Testis (tissue), 3 donors: ENCODE data around the gene FOXP4. TPM values are rescaled to one million over a fixed set of nuclear protein-coding genes. Genes with fewer than 3 reads are reported as not detected.
A peak's percentile ranks its signal among the peaks of the same experiment; 100 is the strongest.

Source experiments
- DNase-seq: peaks from one replicate; pipeline ENCODE4 v3.0.0-alpha.2; 2019
- H3K27ac ChIP-seq, 2 donors: fragments of 200-600 bp; sonication (generic); one replicate each; pipeline ENCODE4 v1.5.1; 2019
- H3K27me3 ChIP-seq: fragments of 200-600 bp; sonication (generic); one replicate; pipeline ENCODE4 v1.5.1; 2019
- H3K36me3 ChIP-seq: fragments of 200-600 bp; sonication (generic); one replicate; pipeline ENCODE4 v1.5.1; 2017; ENCODE audit warnings: low read depth; ENCODE audit errors: missing control alignments
- H3K4me1 ChIP-seq: fragments of 200-600 bp; sonication (generic); one replicate; pipeline ENCODE4 v1.5.1; 2019
- H3K4me3 ChIP-seq, 2 donors: fragments of 200-600 bp; sonication (generic); one replicate each; pipeline ENCODE4 v1.5.1; 2017 to 2019
- H3K9me3 ChIP-seq: fragments of 200-600 bp; sonication (generic); one replicate; pipeline ENCODE4 v1.5.1; 2017
- POLR2A ChIP-seq: fragments of 450-650 bp; IDR thresholded peaks from one replicate; pipeline ENCODE4 v1.6.1; 2017; ENCODE audit warnings: antibody characterized with exemption, mild to moderate bottlenecking, moderate library complexity
- WGBS, 2 donors: methylation state at CpG; one replicate each; pipeline ENCODE4 v1.1.5; 2018; 5-methylcytosine and 5-hydroxymethylcytosine counted together
- intact Hi-C: fragments of 100-400 bp; cut with DNase I; formaldehyde crosslinking; loops from one replicate; pipeline ENCODE4 v1.15.1; 2023; ENCODE audit warnings: low total_unique reads
- polyA plus RNA-seq: library from polyadenylated mRNA; stranded (reverse); fragments of 350-450 nt; fragmentation: Illumina TruSeq; extraction: RNeasy Lipid Tissue Mini Kit (QIAGEN cat#74804); gene quantifications from one replicate; pipeline ENCODE4 v1.2.3, GENCODE V29; 2014; ENCODE audit warnings: low read depth, low replicate concordance; ENCODE audit not compliant: insufficient read depth
- total RNA-seq, 2 donors: library from RNA; depleted of rRNA; stranded (reverse); fragments of >200 nt; gene quantifications; one replicate each; pipeline ENCODE4 v1.2.3, GENCODE V29; 2016
- TF ChIP-seq, protein P1 (sequence below), 3 experiments: fragments of 450-650 bp in 2 of 3; fragments of 200-600 bp in 1 of 3; sonication (generic) in 1 of 3; IDR thresholded peaks; one replicate each; pipeline ENCODE4 v1.5.1; 2016 to 2019; ENCODE audit warnings: antibody characterized with exemption in 3 of 3, mild to moderate bottlenecking in 2 of 3, moderate library complexity in 1 of 3

Gene FOXP4
- total and polyA plus RNA-seq, 3 donors from 2014 or later = 38.0 to 50.2 (median 39.7) TPM

- TF ChIP-seq, protein P1, sequence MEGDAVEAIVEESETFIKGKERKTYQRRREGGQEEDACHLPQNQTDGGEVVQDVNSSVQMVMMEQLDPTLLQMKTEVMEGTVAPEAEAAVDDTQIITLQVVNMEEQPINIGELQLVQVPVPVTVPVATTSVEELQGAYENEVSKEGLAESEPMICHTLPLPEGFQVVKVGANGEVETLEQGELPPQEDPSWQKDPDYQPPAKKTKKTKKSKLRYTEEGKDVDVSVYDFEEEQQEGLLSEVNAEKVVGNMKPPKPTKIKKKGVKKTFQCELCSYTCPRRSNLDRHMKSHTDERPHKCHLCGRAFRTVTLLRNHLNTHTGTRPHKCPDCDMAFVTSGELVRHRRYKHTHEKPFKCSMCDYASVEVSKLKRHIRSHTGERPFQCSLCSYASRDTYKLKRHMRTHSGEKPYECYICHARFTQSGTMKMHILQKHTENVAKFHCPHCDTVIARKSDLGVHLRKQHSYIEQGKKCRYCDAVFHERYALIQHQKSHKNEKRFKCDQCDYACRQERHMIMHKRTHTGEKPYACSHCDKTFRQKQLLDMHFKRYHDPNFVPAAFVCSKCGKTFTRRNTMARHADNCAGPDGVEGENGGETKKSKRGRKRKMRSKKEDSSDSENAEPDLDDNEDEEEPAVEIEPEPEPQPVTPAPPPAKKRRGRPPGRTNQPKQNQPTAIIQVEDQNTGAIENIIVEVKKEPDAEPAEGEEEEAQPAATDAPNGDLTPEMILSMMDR (IDR thresholded peaks at IDR 0.05) = peak in 1 of 3 experiments; percentile 1
- TF ChIP-seq POLR2A = no peak
- peak; percentile 84 for DNase-seq
- peak overlapping the region; percentile 1 to 47 for H3K4me3 ChIP-seq
- no peaks in the 10 kb centered on the region for H3K9me3 ChIP-seq
- no peaks in the 10 kb centered on the region for H3K27me3 ChIP-seq
- H3K36me3 ChIP-seq = no peaks in the 10 kb centered on the region
- H3K27ac ChIP-seq = peak overlapping the region; percentile 35 to 83
- H3K4me1 ChIP-seq = peaks cover 29% of the 10 kb centered on the region
- 2 to 3% methylated on average over 29 to 57 of the region's 57 CpGs for WGBS, 2 donors
- intact Hi-C loops = no loop called here
Observed at GRCh38 chr6:41505122-41506049, 40.8 kb upstream of the FOXP4 start.

- Histone ChIP-seq H3K36me3 (no peaks in the 10 kb centered on the region), H3K9me3 (no peaks in the 10 kb centered on the region), H3K4me3 (no peak overlapping the region), H3K27me3 (no peaks in the 10 kb centered on the region), H3K4me1 (peaks cover 20% of the 10 kb centered on the region), H3K27ac (no peak overlapping the region)
- intact Hi-C loops = no loop called here
- TF ChIP-seq POLR2A = no peak
- TF ChIP-seq, protein P1 (IDR thresholded peaks at IDR 0.05) = no peak
- 84 to 88% methylated on average over 6 of the region's 6 CpGs for WGBS, 2 donors
- no peak for DNase-seq
Observed at GRCh38 chr6:41508479-41508878, 37.7 kb upstream of the FOXP4 start.

GRCh38 chr6:41509580-41509979 lies 36.6 kb upstream of the FOXP4 start:
- intact Hi-C loops = no loop called here
- 81 to 82% methylated on average over 5 of the region's 5 CpGs for WGBS, 2 donors
- Histone ChIP-seq H3K36me3 (no peaks in the 10 kb centered on the region), H3K9me3 (no peaks in the 10 kb centered on the region), H3K27ac (no peak overlapping the region), H3K4me3 (no peak overlapping the region), H3K4me1 (peaks cover 13% of the 10 kb centered on the region), H3K27me3 (no peaks in the 10 kb centered on the region)
- TF ChIP-seq POLR2A = no peak
- TF ChIP-seq, protein P1 (IDR thresholded peaks at IDR 0.05) = no peak
- DNase-seq = no peak

GRCh38 chr6:41511443-41512060 lies 34.6 kb upstream of the FOXP4 start:
- intact Hi-C loops = no loop called here
- Histone ChIP-seq H3K9me3 (no peaks in the 10 kb centered on the region), H3K27me3 (no peaks in the 10 kb centered on the region), H3K4me3 (no peak overlapping the region), H3K27ac (no peak overlapping the region), H3K4me1 (no peaks in the 10 kb centered on the region), H3K36me3 (no peaks in the 10 kb centered on the region)
- DNase-seq = no peak
- no peak for TF ChIP-seq POLR2A
- TF ChIP-seq, protein P1 (IDR thresholded peaks at IDR 0.05) = no peak
- 80 to 91% methylated on average over 7 of the region's 7 CpGs for WGBS, 2 donors
